GM18861 (cell line): ENCODE data around the gene SH3BGRL3.

ENCODE experiments used
- ATAC-seq: cut with Tn5 transposase; IDR thresholded peaks from one replicate; pipeline ENCODE4 v1.9.1; 2021; ENCODE audit not compliant: unreplicated experiment

SH3BGRL3 gene

GRCh38 chr1:26277261-26277661 is 2.6 kb upstream of the SH3BGRL3 start:
- no peak for ATAC-seq

DNA sequence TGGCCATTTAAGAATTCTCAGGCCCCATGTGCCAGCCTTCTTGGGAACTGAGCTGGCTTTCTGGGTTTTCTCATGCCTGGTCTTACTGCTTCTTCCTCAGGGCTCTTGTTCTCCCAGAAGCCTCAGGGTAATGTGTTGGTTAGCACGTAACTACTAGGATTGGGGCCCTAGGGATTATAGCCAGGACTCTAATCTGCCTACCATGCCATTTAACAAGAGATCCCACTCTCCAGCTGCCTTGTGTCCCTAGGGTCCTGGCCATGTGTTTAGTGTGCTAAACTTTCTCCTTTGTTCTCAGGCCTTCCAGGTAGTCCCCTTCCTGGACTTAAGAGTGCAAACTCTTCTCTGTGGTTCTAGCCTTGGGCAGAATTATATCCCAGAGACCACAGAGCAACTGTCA is 2.2 kb upstream of the SH3BGRL3 start:
- ATAC-seq: no peak

DNA sequence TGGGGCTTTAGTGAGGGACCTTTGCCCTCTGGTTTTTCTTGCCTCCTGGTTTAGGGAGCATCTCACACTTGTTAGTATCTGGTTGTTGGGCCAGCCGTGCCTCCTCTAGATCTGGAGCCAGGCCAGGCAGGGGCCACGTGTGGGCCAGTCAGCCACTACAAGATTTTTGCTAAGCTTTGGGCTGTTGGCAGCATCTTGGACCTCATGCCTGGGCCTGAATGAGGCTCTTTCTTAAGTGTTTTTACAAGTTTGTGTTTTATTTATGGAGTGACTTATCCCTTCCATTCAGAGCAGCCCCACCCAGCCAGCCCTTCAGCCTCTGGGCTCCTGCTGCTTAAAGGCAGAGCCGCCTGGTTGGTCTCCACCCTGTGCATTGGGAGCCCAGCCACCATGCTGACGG is 1.6 kb upstream of the SH3BGRL3 start:
- ATAC-seq: no peak

GRCh38 chr1:26278724-26279455 is 996 bp upstream of the SH3BGRL3 start:
- ATAC-seq: no peak

DNA sequence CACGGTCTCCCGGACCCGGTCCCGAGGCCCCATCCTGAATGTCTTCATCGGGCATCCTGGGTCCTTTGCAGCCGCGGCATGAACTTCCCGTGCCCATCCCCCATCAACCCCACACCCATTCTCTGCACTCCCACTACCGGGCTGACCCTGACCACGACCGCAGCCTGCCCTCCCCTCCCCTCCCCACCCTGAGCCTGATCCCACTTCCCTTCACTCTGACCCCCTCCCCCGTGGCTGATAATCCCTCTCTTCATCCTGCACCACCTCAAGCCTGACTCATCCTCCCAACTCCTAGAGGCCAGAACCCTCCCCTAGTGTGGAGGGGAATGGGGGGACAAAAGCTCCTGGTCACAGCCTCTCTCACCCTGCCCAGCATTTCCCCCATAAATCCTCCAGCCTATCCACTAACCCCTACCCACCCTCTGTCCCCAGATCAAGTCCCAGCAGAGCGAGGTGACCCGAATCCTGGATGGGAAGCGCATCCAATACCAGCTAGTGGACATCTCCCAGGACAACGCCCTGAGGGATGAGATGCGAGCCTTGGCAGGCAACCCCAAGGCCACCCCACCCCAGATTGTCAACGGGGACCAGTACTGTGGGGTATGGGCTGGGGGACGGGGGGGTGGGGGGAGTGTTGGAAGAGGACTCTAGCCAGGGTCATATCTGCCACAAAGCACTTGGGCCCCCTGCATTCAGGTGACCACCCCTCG is 602 bp downstream of the SH3BGRL3 start:
- ATAC-seq: no peak

DNA sequence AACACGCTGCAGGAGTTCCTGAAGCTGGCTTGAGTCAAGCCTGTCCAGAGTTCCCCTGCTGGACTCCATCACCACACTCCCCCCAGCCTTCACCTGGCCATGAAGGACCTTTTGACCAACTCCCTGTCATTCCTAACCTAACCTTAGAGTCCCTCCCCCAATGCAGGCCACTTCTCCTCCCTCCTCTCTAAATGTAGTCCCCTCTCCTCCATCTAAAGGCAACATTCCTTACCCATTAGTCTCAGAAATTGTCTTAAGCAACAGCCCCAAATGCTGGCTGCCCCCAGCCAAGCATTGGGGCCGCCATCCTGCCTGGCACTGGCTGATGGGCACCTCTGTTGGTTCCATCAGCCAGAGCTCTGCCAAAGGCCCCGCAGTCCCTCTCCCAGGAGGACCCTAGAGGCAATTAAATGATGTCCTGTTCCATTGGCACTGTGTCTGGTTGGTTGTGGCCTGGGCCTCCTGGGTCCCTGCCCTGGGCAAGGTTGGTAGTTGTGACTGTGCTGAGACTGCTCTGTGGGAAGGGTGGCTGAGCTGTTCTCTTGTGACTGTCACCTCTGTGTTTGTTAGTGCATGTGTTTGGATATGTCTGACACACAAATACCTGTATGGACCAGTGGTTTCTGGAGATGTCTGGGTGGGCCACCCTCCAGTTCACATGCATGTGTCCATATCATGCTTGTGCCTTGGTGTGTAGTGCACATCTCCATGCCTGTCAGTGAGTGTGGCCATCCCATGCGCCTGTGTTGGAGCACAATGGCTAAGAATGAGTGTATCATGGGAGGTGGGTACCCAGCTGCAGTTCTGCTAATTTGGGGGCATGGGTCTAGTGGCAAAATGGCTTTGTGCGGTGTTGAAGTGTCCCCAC is 1.4 kb downstream of the SH3BGRL3 start:
- ATAC-seq: no peak

DNA sequence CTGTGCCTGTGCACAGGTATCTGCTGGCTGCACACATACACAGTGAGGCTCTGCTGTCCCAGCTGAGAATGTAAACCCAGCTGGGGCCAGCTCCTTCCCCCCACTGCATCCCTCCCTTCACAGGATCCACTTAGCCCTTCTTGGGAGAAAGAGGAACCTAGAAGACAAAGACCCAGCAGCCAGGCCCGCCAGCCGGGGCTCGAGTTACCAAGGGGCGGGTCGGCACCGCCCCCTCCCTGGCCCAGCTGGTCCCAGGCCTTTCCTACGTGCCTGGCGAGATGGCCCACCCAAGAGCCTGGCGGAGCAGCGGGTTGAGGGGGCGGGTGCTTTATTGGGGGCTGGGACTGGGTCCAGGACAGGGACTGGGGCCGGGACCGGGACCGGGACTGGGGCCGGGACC is 2.1 kb downstream of the SH3BGRL3 start:
- ATAC-seq: no peak

DNA sequence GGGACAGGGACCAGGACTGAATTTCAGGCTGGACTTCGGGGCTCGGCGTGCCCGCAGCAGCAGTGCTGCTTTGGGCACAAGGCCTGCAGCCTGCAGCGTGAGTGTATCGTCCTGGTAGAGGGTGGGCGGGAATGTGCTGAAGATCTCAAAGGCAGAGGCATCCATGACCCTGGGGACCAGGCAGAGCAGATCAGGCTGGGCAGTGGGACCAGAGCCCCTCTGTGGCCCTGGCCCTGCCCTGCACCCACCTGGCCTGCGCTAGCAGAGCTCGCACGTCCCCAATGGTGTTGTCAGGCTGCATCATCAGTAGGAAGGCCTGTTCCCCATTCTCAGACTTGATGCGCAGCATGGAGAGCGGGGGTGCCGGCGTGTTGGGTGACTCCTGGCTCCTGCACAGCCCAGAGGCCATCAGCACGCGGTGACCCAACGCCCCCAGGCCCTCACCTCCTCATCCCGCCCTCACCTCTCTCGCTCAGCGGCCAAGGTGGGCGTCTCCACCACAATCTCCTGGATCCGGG is 2.6 kb downstream of the SH3BGRL3 start:
- ATAC-seq: no peak

- ATAC-seq: no peak
Observed at GRCh38 chr1:26283279-26283853, 3.5 kb downstream of the SH3BGRL3 start.

GRCh38 chr1:26283871-26284596 is 4.1 kb downstream of the SH3BGRL3 start:
- no peak for ATAC-seq

GRCh38 chr1:26284597-26285347 is 4.9 kb downstream of the SH3BGRL3 start:
- no peak for ATAC-seq

- ATAC-seq: no peak
Observed at GRCh38 chr1:26285366-26286063, 5.6 kb downstream of the SH3BGRL3 start.

- ATAC-seq: no peak
Observed at GRCh38 chr1:26286064-26286416, 6.2 kb downstream of the SH3BGRL3 start.

GRCh38 chr1:26287033-26287711 is 7.3 kb downstream of the SH3BGRL3 start:
- ATAC-seq: peak; percentile 36

GRCh38 chr1:26287811-26288210 is 7.9 kb downstream of the SH3BGRL3 start:
- no peak for ATAC-seq

DNA sequence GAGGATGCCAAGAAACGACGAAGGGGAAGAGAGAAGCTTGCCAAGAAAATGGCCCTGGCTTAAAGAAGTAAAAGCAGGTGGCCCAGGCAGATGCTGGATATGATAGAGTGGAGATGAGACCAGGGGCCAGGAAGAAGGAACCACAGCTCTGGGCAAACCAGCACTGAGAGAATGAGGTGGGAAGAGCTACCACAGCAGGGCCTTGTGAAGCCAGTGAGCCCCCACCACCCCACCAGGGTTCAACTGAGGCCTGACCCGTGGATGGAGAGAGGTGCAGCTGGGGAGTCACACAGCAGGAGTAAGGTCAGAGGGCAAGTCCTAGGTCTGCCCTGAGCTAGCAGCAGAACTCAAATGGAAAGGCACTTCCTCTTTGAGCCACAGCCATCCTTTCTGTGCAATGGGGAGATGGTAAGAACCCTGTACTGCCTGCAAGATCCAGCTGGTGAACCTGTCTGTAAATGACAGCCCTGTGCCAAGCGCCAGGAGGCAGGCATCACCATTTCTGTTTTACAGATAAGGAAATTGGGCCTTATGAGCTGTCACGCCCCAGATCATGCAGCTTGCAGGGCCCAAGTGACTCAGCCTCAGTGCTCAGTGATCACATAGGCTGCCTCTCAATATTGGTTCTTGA is 8.5 kb downstream of the SH3BGRL3 start:
- ATAC-seq: no peak

DNA sequence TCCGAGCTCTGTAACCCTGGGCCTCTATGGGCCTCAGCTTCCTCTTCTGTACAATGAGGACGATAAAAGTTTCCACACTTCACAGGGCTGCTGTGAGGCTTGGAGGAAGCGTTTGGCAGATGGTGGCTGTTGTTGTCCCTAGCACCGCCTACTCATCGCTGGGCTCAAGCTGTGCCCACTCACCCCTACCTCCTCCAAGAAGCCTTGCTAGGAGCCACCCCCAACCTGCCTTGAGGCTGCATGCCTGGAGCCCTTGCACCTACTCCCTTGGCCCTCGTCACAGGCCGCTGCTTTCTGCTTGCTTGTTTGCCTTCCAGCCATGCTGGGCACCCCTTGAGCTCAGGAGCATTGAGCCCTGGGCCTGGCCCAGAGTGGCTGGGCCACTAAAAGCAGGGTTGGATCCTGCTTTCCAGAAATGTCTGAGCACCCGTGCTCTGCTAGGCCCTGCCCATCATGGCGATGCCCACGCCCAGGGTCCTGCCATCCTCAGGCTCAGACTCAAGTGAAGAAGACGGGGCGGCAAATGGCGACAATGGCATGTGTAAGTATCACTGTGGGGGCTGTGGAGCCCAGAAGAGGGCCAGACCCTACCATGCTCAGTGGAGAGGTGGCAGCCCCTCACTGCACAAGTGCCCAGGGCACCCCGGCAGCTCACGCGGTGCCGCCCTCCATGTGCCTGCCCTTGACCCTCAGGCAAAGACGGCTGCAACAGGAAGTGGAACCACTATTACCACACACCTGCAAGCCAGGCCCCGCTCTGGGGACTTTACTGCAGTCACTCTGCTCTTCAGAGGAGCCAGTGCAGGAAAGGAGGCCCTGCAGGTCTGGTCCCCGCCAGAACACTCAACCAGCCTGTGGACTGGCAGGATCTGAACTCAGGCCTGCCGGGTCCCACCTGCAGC is 9.5 kb downstream of the SH3BGRL3 start:
- peak; percentile 32 for ATAC-seq
